ENCODE results near the gene DIP2B. TPM values are rescaled to one million over a fixed set of nuclear protein-coding genes. Genes with fewer than 3 reads are reported as not detected.

Gene DIP2B
- total RNA-seq, 2 experiments from 2014 or later, result 29.5 to 30.0 TPM

DNA sequence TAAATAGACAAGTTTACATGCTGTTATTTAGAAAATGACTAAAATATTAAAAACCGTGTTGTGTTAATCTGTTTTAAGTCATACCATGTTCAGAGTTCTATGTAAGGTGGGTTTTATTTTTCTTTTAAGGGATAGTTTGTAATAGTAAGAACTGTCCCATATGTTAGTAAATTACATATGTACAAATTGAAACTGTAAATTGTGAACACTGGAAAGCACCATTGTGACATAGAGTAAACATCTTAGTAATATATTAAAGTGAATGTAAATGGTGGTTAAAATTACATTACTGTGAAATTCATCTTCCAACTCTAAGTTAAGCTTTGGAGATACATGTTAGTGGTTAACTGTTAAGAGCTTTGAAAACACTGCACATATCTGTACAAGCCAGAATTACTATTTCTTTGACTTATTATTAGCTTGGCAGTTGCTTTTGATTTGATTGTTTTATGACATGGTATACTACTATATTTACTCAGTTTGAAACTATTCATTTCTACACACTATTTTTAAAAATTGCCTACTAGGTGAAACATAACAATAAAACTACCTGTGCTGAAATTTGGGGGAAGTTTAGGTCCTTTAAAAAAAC lies 27.4 kb upstream of the DIP2B start:
- CTCF ChIA-PET, result interaction anchor here (1.5 kb wide), 1 partner anchor 11 kb away, joined by 3 read pairs; no protein-coding TSS in a partner anchor
- no peak for ATAC-seq (ENCODE audit: poor library complexity)

DNA sequence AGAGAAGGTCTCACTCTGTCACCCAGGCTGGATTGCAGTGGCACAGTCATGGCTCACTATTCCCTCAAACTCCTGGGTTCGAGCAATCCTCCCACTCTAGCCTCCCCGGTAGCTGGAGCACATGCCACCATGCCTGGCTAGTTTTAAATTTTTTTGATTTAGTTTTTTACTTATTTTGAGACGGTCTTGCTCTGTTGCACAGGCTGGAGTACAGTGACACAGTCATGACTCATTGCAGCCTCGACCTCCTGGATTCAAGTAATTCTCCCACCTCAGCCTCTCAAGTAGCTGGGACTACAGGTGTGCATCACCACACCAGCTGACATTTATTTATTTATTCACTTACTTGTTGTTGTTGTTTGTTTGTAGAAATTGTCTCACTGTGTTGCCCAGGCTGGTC lies 22.2 kb upstream of the DIP2B start:
- no peak for DNase-seq
- H3K27me3 ChIP-seq (ENCODE audit: control insufficient read depth in 1 of 2, insufficient read depth in 2 of 2, low read length in 2 of 2), result no peaks in the 10 kb centered on the region
- no peaks in the 10 kb centered on the region for H3K4me1 Mint-ChIP-seq (ENCODE audit: low read depth)
- H3K9me3 Mint-ChIP-seq, result no peaks in the 10 kb centered on the region
- intact Hi-C loops (cut with DNase I, micrococcal nuclease), result no loop called here
- no peaks in the 10 kb centered on the region for H3K4me1 ChIP-seq (ENCODE audit: insufficient read depth, low read length)
- peaks cover 10% of the 10 kb centered on the region for H3K36me3 Mint-ChIP-seq (ENCODE audit: low read depth)
- CTCF ChIA-PET, result no interaction called here
- H3K9me3 ChIP-seq (ENCODE audit: control insufficient read depth in 1 of 2, insufficient read depth in 1 of 2, low read length in 2 of 2), result no peaks in the 10 kb centered on the region
- H3K27ac Mint-ChIP-seq, result no peak overlapping the region
- H3K36me3 ChIP-seq (ENCODE audit: insufficient read depth, low read length), result no peaks in the 10 kb centered on the region
- H3K27me3 Mint-ChIP-seq, result no peaks in the 10 kb centered on the region
- no peak for ATAC-seq (ENCODE audit: poor library complexity)
- TF ChIP-seq, protein P1, sequence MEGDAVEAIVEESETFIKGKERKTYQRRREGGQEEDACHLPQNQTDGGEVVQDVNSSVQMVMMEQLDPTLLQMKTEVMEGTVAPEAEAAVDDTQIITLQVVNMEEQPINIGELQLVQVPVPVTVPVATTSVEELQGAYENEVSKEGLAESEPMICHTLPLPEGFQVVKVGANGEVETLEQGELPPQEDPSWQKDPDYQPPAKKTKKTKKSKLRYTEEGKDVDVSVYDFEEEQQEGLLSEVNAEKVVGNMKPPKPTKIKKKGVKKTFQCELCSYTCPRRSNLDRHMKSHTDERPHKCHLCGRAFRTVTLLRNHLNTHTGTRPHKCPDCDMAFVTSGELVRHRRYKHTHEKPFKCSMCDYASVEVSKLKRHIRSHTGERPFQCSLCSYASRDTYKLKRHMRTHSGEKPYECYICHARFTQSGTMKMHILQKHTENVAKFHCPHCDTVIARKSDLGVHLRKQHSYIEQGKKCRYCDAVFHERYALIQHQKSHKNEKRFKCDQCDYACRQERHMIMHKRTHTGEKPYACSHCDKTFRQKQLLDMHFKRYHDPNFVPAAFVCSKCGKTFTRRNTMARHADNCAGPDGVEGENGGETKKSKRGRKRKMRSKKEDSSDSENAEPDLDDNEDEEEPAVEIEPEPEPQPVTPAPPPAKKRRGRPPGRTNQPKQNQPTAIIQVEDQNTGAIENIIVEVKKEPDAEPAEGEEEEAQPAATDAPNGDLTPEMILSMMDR (IDR thresholded peaks at IDR 0.05), result no peak
- no peak overlapping the region for H3K4me3 Mint-ChIP-seq
- no peak overlapping the region for H3K27ac ChIP-seq (ENCODE audit: low read depth in 1 of 2, low read length in 2 of 2)
- H3K4me3 ChIP-seq (ENCODE audit: low read length), result no peak overlapping the region
- POLR2A ChIA-PET, result no interaction called here

More for the DNA sequence above, 27.4 kb upstream of the DIP2B start:
- Mint-ChIP-seq H3K36me3 (ENCODE audit: low read depth) (peaks cover 59% of the 10 kb centered on the region), H3K27ac (no peak overlapping the region), H3K9me3 (no peaks in the 10 kb centered on the region), H3K4me3 (no peak overlapping the region), H3K4me1 (ENCODE audit: low read depth) (no peaks in the 10 kb centered on the region), H3K27me3 (no peaks in the 10 kb centered on the region)
- H3K27me3 ChIP-seq (ENCODE audit: control insufficient read depth in 1 of 2, insufficient read depth in 2 of 2, low read length in 2 of 2), result no peaks in the 10 kb centered on the region
- no peaks in the 10 kb centered on the region for H3K4me1 ChIP-seq (ENCODE audit: insufficient read depth, low read length)
- POLR2A ChIA-PET, result no interaction called here
- no peaks in the 10 kb centered on the region for H3K9me3 ChIP-seq (ENCODE audit: control insufficient read depth in 1 of 2, insufficient read depth in 1 of 2, low read length in 2 of 2)
- peaks cover 41% of the 10 kb centered on the region for H3K36me3 ChIP-seq (ENCODE audit: insufficient read depth, low read length)
- H3K27ac ChIP-seq (ENCODE audit: low read depth in 1 of 2, low read length in 2 of 2), result no peak overlapping the region
- DNase-seq, result no peak
- intact Hi-C loops (cut with DNase I, micrococcal nuclease), result no loop called here
- no peak overlapping the region for H3K4me3 ChIP-seq (ENCODE audit: low read length)
- TF ChIP-seq, protein P1 (IDR thresholded peaks at IDR 0.05), result no peak

DNA sequence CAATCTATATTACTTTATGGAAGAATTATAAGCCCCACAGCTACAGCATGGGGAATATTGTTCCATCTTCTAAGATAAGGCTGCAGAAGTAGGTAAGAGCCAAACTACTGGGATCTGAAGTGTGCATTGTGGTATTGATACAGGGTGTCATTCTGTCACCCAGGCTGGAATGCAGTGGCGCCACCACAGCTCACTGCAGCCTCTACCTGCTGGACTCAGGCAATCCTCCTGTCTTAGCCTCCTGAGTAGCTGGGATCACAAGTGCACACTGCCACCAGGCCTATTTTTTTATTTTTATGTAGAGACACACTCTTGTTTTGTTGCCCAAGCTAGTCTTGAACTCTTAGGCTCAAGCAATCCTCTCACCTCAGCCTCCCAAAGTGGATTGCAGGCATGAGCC lies 21.3 kb upstream of the DIP2B start:
- no peak overlapping the region for H3K4me3 ChIP-seq (ENCODE audit: low read length)
- POLR2A ChIA-PET, result no interaction called here
- no peaks in the 10 kb centered on the region for H3K36me3 ChIP-seq (ENCODE audit: insufficient read depth, low read length)
- H3K9me3 ChIP-seq (ENCODE audit: control insufficient read depth in 1 of 2, insufficient read depth in 1 of 2, low read length in 2 of 2), result no peaks in the 10 kb centered on the region
- H3K27me3 ChIP-seq (ENCODE audit: control insufficient read depth in 1 of 2, insufficient read depth in 2 of 2, low read length in 2 of 2), result no peaks in the 10 kb centered on the region
- Mint-ChIP-seq H3K36me3 (ENCODE audit: low read depth) (peaks cover 4% of the 10 kb centered on the region), H3K9me3 (no peaks in the 10 kb centered on the region), H3K27ac (no peak overlapping the region), H3K4me3 (no peak overlapping the region), H3K4me1 (ENCODE audit: low read depth) (no peaks in the 10 kb centered on the region), H3K27me3 (no peaks in the 10 kb centered on the region)
- intact Hi-C loops (cut with DNase I, micrococcal nuclease), result no loop called here
- H3K4me1 ChIP-seq (ENCODE audit: insufficient read depth, low read length), result no peaks in the 10 kb centered on the region
- no peak for DNase-seq
- H3K27ac ChIP-seq (ENCODE audit: low read depth in 1 of 2, low read length in 2 of 2), result no peak overlapping the region
- TF ChIP-seq, protein P1 (IDR thresholded peaks at IDR 0.05), result no peak
- no peak for ATAC-seq (ENCODE audit: poor library complexity)
- CTCF ChIA-PET, result interaction anchor here (1.2 to 1.5 kb wide), 2 partner anchors 9 to 21 kb away, joined by 3 to 4 read pairs; partner anchors contain the start of gene DIP2B

Measured in CD4-positive, alpha-beta T cell (primary cell).